Measurements from ENCODE around the gene TTC12.

Gene TTC12

DNA sequence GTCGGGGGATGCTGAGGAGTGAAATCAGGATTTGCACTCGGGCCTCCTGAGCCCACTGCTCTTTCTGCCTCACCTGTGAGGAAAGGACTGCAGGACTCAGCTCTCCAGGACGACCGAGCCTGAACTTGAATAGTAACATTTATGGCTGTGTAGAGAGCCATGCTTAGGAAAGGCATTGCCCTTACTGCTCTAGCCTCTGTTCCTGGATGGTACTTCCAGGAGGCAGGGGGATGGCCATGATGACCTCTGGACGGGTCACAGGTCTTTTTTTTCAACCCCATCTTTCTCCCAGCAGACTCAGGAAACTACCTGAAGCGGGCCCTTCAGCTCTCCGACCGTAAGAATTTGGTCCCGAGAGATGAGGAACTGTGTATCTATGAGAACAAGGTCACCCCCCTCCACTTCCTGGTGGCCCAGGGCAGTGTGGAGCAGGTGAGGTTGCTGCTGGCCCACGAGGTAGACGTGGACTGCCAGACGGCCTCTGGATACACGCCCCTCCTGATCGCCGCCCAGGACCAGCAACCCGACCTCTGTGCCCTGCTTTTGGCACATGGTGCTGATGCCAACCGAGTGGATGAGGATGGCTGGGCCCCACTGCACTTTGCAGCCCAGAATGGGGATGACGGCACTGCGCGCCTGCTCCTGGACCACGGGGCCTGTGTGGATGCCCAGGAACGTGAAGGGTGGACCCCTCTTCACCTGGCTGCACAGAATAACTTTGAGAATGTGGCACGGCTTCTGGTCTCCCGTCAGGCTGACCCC is 84.5 kb downstream of the TTC12 start:
- H3K4me3 ChIP-seq, result no peak overlapping the region
- DNase-seq (ENCODE audit: low spot score), result peak; percentile 47
- TF ChIP-seq, protein P1, sequence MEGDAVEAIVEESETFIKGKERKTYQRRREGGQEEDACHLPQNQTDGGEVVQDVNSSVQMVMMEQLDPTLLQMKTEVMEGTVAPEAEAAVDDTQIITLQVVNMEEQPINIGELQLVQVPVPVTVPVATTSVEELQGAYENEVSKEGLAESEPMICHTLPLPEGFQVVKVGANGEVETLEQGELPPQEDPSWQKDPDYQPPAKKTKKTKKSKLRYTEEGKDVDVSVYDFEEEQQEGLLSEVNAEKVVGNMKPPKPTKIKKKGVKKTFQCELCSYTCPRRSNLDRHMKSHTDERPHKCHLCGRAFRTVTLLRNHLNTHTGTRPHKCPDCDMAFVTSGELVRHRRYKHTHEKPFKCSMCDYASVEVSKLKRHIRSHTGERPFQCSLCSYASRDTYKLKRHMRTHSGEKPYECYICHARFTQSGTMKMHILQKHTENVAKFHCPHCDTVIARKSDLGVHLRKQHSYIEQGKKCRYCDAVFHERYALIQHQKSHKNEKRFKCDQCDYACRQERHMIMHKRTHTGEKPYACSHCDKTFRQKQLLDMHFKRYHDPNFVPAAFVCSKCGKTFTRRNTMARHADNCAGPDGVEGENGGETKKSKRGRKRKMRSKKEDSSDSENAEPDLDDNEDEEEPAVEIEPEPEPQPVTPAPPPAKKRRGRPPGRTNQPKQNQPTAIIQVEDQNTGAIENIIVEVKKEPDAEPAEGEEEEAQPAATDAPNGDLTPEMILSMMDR (IDR thresholded peaks at IDR 0.05), result no peak
- no peak overlapping the region for H3K27ac ChIP-seq

DNA sequence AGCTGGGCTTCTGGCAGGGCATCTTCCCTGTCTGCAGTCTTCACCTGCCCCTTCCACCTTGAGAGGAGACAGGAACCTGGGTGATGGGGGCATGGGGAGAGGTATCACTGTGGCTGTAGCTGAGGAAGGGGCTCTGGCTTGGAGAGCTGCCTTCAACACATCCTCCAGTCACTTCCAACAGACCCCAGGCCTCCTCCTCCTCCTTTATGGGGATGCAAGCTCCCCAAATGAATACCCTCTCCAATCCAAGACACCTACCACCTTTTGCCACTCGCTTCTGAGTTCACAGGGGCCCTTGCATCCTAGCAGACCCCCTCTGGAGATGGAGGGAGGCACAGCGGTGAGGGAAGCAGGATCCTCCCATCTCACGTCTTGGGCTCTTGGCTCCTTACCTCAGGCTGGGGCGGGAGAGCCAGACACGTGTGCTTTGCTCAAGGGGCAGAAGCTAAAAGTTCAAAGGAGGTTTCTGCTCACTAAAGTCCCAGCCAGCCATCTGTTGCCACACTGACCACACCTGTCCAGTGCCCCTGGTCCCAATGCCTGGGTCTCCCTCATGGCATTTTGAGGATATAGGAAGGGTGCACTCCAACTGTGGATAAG is 86.3 kb downstream of the TTC12 start:
- TF ChIP-seq, protein P1 (IDR thresholded peaks at IDR 0.05), result no peak
- DNase-seq (ENCODE audit: low spot score), result peak; percentile 40
- H3K4me3 ChIP-seq, result no peak overlapping the region
- H3K27ac ChIP-seq, result no peak overlapping the region

DNA sequence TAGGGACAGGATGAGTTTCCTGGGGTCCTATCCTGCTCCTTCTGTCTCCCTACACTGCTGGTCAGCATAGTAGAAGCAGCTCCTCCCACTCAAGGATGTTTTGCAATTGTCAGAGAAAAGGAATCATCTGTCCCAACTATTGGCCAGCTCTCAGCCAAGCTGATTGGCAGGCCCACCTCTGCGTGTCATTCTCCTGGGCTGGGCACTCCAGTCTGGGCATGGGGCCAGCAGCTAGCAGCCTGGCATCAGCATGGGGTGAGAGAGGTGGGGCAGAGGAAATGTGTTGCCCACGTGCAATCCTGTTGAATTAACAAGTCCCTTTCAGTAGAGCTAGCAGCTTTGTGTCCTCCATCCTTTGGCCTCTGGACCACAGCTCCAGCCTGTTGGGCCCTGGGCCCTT is 87.3 kb downstream of the TTC12 start:
- TF ChIP-seq, protein P1 (IDR thresholded peaks at IDR 0.05), result no peak
- Histone ChIP-seq H3K4me3 (no peak overlapping the region), H3K27ac (no peak overlapping the region)
- peak; percentile 45 for DNase-seq (ENCODE audit: low spot score)

DNA sequence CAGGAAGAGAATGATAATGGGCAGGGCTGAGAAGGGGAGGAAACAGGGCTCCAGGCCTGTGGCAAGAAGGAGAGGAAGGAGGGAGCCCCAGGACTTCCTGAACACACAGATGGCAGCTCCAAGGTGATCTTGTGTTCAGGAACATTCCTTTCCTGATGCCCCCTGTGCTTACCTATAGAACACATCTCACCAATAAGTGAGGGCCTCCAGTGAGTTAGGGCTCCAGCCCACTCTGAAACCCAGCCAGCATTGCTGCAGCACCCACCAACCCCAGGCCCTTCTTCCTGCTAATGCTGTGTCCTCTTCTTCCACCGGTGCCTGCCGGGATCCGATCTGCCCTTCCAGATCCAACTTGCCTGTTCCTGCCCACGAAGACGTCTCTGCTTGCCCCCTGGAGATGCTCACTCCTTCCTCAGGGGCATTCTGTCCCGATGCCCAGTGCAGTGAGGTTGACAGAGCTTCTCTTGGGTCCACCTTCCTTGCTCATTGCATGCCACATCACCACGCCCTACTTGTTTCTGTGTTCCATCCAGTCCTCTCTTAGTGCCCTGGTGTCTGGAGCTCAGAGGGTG is 90.6 kb downstream of the TTC12 start:
- H3K27ac ChIP-seq, result no peak overlapping the region
- TF ChIP-seq, protein P1 (IDR thresholded peaks at IDR 0.05), result no peak
- no peak overlapping the region for H3K4me3 ChIP-seq
- DNase-seq (ENCODE audit: low spot score), result no peak

DNA sequence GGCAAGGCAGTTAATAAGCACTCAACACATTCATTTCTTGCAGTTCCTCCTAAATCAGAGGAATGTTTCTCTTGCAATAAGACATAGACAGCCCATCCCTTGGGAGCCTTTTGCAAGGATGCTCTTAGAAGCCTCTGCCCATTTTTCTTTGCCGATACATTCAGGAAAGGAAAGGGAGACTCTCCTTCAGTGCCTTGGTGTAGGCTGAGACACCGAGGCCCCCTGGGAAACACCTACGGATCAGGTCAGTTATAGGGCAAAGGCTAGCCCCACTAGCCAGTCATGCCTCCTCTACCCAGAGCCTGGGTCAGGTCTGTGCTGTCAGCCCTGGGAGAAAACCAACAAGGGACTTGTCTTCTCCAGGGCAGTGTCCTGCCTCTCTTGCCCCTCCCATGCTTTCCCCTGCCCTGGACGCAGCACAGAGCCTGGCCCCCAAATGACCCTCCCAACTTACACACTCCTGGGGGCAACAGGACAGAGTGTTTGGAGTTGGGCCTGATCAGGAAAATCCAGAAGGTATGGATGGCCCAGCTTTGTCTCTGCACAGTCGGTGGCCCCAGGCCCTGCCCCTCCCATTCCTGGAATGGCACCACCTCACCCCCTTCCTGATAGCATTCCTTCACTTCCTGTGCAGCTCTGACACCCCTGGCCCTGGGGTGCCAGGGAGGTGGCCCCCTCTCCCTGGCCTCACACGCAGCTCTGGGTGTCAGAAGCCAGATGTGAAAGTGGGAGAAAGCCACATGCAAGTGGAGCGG is 91.5 kb downstream of the TTC12 start:
- no peak for DNase-seq (ENCODE audit: low spot score)
- TF ChIP-seq, protein P1 (IDR thresholded peaks at IDR 0.05), result no peak
- H3K27ac ChIP-seq, result no peak overlapping the region
- H3K4me3 ChIP-seq, result no peak overlapping the region

DNA sequence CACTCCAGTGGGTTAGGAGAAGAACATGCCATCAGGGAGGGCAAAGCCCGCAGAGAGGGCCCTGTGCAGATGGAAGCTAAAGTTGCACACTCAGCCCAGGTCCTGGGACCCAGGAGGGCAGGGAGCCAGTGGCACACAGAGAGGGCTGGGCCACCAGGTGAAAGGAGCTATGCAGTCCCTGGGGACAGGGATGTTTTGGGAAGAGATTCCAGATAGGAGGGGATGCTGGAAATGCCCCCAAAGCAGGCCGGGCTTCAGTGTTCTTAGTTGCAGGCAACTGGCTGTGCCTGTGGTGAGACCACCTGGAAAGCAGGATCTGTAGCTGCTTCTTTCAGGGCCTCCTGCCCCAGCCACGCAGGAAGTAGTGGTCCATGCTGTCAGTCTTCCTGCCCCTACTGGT is 92.8 kb downstream of the TTC12 start:
- no peak overlapping the region for H3K27ac ChIP-seq
- no peak for DNase-seq (ENCODE audit: low spot score)
- H3K4me3 ChIP-seq, result no peak overlapping the region
- TF ChIP-seq, protein P1 (IDR thresholded peaks at IDR 0.05), result no peak

All from coronary artery (tissue), 2 donors.